GM18502 (cell line): ENCODE data around the gene LATS2.

Experiments used
- ATAC-seq: cut with Tn5 transposase; IDR thresholded peaks from one replicate; pipeline ENCODE4 v1.9.1; 2021; ENCODE audit warnings: mild to moderate bottlenecking; ENCODE audit not compliant: unreplicated experiment, poor library complexity

The LATS2 gene

DNA sequence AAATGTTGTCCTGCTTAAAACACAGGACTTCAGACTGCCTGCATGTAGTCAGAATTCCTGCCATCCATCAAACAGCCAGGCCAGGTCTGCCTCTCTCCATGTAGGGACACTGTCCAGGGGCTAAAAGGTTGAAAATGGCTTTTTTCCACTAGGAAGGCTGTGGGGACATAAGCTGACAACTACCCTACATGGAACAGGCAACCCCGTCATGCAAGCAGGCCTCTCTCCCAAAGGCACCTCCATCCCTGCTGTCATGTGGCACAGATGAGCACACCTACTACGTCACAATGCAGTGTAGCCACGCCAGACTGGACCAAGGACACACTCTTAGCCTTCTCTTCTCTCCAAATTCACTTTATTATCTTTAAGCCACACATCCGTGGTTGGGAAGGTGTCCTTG lies 40.8 kb downstream of the LATS2 start:
- ATAC-seq = no peak

DNA sequence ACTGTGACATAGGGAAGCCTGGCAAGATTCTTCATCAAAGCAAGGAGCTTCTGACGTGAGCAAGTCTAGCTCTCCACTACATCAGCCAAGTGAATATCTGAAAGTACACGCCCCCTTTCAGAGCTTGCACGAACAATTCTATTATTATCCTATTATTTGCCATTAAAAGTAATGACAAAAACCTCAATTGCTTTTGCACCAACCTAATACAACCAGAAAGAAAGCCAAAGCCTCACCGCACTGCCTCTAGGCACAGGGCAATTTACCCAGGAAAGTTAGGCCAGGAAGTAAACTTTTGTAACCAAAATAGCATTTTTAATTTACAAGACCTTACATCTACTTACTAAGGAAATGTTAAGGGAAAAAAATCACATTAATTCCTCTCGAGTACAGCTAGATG lies 41.2 kb downstream of the LATS2 start:
- ATAC-seq = no peak

DNA sequence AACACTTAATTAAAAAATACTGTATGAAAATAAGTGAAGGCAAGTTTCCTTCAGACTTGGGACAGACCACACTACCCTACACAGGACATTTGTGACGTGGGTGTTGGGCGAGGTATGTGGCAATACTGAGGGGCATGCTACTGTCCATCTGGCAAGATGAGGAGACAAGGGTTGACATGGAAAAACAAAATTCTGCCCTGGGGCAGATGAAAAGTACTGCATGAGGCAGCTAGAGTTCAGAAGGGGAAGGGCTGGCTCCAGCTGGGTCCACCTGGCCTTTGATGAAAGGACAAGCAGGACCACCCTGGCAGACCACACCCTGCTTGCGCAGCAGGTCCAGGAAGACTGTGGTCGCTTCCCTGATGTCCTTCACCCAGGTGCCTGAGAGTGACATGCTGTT lies 43.2 kb downstream of the LATS2 start:
- no peak for ATAC-seq

DNA sequence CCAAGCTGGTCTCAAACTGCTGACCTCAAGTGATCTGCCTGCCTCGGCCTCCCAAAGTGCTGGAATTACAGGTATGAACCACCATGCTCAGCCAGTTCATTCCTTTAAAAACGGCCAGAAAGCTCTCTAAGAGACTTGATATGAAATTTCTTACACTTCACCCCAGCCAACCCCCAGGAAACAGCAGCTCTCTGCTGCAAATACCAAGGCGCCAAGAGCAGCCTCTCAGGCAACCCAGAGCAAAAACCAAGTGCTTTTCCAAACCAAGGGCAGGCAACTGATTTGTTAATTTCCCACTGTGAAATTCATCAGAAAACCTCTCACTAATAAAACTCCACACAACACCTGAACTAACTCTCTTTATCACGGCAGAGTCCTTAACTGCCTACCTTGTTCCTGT lies 44.9 kb downstream of the LATS2 start:
- ATAC-seq = no peak

DNA sequence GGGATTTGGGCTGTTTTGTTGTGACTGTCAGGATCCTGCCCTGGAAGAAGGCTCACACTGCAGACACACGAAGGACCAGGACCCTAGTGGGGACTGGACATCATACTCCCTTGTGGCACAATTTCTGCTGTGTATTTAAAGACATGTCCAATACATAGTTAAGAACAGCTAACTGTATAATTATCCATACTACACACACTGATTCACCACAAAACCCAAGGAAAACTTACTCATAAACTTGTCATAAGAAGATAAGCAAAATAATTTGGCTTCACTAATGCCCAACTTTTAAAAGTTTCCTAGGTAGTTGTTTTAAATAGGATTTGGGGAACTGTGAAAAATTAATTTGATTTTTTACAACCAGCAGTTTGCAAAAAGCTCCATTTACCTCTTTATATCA lies 46.1 kb downstream of the LATS2 start:
- no peak for ATAC-seq

DNA sequence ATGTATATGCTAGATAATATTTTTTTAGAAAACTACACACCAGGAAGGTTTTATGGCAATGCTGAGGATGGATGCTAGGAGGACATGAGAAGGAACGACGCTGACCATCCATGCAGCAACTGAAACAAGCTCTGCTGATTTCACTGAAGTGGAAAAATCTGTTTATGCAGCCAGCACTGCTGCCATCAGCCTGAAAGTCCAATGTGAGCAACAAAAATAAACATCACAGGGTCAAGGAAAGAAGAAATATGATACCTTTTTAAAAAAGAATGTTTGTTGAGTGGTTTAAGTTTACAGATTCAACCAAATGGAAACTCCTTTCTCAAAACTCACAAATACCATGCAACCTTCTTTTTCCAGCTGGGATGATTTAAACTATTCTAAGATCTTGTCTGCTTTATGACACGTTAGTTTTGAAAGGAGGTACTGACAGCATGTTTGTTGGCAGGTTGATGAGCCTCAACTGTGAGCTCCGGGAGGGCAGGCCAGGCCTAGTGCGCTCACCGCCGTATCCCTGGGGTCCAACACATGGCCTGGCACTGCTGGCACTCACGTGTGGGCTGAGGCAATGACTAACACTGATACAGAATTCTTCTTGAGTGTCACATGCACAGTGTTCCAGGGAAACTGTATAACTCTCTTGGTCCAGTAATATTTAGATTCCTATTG lies 46.8 kb downstream of the LATS2 start:
- no peak for ATAC-seq

DNA sequence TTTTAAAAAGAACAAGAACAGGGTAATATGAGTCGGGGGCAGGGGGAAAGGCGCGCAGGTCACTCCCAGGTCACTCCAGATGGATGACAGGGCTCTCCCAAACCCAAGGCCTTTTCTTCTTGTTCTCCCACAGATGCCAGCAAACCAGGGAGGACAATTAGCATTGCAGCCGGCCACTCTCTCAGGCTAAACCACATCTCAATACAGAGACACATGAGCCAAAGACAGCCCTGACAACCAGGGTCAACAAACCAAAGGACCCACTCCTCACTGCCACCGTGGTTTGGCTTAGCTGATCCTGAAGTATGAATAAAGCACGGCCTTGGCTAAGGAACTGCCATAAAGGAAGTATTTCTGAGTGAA lies 47.3 kb downstream of the LATS2 start:
- no peak for ATAC-seq

DNA sequence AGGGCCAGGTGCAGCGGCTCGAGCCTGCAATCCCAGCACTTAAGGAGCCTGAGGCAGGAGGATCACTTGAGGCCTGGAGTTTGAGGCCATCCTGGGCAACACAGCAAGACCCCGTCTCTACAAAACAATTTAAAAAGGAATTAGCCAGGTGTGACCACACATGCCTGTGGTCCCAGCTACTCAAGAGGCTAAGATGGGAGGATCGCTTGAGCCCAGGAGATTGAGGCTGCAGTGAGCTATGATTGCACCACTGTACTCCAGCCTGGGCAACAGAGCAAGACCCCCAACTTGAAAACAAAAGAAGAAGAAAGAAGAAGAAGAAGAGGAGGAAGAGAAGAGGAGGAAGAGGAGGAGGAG lies 47.7 kb downstream of the LATS2 start:
- no peak for ATAC-seq

DNA sequence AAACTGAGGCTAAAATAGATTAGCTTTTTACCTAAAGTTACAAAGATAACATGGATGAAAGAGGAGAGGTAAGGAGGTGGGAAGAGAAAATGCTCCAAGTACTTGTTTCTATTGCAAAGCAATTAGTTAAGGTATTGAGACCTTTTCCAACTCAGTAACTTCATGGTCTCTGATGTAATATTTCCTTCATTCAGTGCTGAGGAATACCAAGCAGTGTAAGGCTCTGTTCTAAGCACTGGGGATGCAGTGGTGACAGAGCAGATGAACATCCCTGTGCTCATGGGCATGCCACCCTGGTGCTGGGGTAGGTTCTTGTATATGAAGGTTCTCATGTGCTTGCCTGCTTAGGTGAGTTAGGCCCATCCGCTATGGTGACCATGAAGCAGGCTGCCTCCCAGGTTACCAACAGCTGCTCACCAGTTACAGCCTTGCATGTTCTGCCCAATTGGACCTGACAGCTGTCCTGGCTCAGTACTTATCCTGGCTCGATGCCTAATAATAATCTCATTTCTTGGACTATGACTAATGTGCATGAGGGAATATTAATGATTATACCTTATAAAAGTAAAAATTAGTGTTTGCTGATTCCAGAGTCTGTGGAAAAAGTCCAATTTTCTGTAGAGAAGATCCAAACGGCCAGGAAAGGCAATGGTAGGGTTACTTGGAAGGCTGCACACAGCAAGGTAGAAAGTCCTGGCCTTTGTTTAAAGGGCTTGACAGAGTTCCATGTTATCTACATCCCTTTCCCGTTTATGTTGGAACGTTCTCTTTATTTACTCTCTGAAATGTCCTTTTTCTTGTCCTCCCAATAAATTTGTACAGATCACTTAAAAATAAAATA lies 48.3 kb downstream of the LATS2 start:
- ATAC-seq = no peak

DNA sequence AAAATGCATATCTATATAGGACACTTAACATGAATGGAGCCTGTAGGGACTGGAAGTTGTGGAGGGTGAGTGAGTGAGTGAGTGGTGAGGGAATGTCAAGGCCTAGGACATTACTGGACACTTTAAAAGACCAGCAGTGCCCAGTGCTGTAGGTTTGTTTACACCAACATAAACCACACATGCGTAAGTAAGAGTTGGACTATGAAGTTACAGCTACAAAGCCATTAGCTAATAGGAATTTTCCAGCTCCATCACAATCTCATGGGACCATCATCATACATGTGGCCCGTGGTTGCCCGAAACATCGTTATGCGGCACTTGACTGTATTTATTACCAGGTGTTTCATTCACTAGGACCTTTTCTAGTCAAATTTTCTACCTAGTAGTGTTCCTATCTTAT lies 49.2 kb downstream of the LATS2 start:
- ATAC-seq = no peak

DNA sequence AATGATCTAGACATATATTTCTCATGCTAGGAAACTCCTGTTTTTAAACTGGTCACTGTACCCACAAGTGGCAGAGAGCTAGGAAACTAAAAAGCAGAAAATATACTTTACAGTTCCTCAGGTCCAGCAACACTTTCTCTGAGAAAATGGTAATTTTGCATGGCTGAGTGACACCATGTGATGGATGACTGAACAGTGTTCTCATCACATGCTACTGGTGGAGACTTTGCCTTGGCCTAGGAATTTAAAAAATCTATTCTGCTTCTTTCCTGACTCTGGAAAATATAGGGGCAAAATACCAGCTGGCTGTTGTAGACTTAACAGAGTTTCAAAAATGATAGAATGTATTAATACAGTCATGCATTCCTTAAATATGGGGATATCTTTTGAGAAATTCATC lies 50.0 kb downstream of the LATS2 start:
- no peak for ATAC-seq

DNA sequence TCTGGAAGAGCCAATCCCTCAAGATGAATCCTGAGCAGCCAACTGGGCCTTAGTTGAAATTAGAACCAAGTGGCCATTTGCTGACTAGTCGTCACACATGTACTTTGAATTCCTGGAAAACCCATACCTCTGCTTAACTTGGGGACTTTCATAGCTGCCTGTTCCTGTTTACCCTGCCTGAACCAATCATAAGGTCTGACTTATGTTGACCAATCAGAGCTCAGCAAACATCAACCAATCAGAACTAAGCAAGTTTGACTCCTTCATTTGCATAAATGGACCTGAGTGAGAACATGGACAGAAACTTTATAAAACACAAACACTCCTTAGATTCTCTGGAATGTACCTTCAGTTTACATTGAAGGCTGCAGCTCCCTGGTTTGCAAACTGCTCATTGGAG lies 50.8 kb downstream of the LATS2 start:
- ATAC-seq = no peak

DNA sequence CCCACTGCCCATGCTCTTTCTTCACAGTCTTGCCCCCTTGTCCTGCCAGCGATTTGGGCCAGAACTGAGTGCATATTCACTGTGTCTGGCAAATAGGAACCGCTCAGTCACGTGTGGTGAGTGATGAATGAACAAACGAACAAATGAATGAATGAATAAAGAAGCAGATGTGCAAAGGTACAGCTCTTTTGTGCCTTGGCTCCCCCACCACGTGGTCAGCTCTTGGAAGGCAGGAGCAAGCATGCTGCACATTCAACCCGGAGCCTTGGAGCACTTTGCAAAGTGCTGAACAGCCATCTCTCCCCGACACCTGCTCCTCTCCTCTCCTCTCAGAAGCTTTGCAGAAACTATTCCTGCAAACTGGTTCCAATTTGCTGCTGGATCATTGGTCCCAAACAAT lies 52.4 kb downstream of the LATS2 start:
- ATAC-seq = no peak

DNA sequence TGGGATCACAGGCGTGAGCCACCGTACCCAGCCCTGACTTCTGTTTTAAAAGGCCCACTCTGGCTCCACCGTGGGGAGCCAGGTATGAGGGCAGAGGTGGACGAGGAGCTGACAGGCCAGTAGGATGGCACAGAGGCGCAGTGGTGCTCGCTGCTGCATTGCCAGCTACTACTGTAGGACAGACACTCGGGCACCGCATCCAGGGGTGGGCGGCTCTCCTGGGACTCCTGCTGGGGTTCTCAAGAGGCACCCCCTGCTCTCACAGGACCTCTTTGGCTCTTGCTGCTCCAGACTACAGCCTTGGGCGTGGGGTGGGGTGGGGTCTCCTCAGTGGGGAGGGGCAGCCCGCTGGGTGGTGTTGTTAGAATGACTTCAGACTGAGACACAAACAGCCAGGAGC lies 53.4 kb downstream of the LATS2 start:
- ATAC-seq = no peak

DNA sequence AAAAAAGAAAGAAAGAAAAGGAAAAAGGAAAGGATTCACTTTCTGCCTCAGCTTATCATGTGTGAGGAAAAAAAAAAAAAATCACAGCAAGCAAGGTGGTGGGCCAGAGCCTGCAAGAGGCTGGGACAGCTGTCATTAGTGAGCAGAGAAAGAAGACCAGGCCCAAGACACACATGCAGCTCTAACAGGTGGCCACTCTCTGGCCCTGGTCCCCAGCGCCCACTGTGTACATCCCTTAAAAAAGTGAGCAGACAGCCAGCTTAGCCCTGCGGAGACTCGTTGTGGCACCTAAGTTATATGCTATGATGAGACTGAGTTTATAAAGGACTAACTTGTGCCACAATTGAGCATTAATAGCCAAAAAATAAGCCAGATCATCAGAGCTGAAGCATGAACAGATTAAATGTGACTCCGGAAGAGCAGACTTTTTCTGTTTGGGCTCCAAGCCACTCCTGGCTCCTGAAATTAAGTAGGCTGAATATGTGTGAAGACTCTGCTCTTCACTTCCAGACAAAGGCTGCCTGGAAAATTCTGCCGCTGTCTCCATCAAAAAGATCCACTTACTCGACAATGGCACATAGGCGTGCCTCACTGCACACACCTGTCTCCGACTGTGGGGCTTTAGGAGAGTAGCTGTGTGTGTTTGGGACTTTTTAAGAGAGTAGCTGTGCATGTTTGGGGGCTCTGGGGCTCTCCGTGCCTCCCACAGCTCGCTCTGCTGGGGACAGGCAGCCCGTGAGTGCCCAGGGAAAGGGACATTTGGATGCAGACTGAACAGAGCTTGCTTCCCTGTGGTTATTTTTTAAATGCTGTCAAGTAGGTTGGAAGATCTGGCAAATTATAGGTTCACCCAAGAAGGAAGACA lies 55.0 kb downstream of the LATS2 start:
- ATAC-seq = no peak

DNA sequence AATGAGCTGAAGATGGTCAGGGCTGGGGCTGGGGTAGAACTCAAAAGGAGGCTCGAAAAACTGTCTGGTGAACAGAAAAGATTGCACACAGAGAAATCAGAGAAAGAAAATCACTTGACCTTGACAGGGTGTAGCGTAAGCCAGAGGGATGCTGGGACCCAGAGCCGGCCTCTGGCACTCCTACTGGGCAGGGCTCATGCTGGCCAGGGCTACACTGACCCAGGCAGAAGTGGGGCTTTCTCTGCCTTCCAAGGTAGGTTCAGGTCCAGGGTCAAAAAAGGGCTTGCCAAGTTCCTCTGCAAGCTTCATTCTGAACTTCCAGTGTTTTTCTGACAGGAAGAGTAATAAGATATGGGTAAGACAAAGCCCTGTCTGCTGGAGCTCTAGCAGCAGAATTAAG lies 56.2 kb downstream of the LATS2 start:
- ATAC-seq = no peak

DNA sequence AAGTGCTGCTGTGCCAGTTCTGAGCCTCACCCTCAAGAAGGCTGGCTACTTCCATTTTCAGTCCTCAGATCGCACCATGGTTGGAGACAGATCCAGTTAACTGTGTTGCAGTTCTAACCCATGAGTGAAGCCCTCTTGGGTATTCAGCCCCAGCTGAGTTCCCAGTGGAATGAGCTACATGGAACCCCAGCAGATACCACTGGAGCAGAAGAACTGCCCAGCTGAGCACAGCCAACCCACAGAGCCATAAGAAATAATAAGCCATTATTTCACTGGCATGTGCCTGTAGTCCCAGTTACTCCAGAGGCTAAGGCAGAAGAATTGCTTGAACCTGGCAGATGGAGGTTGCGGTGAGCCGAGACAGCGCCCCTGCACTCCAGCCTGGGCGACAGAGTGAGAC lies 59.9 kb downstream of the LATS2 start:
- ATAC-seq = no peak

DNA sequence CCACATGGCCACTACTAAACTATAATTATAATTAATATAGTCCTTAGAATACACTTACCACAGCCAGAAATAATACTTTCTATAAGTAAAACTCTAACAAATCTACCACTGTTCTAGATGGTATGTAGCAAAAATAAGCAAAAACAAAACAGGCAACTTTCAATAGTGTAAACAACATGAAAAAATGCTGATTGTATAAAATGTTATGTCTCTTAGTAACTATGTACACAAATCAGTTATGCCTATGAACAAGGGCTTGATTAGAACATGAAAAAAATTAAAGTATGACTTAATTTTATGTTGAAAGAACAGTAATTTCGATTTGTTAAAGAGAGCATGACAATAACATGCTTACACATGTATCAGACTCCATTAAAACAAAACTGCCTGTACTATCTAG lies 60.7 kb downstream of the LATS2 start:
- ATAC-seq = no peak

DNA sequence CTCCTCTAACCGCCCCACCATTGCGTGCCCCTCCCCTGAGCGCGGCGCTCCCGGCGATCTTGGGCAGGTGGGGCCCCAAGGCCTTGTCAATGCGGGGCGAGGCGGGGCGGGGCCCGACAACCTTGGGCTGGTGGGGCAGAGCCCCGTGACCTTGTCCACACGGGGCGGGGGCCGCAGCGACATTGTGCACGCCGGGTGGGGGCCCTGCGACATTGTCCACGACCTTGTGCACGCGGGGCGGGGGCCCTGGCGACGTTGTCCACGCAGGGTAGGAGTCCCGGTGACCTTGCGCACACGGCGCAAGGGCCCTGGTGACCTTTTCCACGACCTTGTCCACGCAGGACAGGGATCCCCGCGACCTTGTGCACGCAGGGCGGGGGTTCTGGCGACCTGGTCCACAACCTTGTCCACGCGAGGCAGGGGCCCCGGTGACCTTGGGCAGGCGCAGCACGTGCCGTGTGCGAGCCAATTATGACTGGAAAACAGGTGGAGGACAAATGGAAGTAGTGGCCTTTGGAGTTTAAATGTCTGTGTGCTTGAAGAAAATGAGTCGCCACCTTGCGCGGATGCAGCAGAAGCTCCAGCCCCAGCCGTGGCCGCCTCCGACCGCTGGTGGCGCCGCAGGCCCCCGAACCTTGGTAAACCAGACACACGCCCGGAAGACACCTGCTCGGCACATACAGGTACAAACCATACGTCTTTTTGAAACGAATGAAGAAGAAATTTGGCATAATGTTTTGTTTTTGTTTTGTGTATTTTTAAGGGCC lies 62.6 kb downstream of the LATS2 start:
- no peak for ATAC-seq

DNA sequence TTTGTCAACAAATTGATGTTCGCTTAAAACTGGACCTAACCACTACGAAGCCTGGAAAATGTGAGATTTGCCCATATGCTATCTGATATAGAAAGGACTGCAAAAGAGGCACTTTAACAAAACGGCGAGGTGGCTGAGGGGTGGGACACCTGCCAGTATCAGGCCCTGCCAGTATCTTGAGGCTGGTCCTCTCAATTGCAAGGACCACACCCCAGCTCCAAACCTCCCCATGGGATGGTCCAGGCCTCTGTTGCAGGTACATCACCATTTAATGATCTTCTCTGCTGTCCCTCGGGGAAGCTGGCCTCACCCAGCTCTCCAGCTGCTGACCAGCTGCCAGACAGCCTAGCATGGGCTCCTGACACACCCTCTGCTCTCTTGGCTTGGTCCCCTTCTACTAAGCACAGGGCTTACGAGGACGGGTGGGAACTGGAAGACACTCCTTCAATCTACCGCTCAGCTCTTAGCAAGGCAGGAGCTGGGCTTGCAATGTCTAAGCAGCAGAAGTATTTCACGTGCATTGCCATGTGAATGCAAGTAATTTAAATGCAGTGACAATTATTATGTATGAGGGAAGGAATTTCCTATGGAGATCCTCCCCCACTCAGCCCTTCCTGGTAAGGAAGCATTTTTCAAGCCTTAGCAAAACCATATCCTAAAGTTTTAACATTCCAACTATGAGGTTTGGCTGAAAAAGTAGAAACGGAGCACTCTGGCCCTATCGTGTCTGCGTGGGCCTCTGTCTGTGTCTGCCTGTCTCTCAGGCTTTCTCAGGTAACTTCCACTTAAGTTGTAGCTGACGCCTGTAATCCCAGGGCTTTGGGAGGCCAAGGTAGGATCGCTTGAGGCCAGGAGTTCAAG lies 63.9 kb downstream of the LATS2 start:
- no peak for ATAC-seq
